Choroid plexus epithelial cell (primary cell): ENCODE results near the gene FOXL1.

Source experiments
- DNase-seq: peaks from one replicate; pipeline ENCODE4 v3.0.0-alpha.2; 2010; ENCODE audit warnings: low read depth
- H3K4me3 ChIP-seq: 2 replicates; pipeline ENCODE4 v1.5.1; 2011; ENCODE audit warnings: low read depth, mild to moderate bottlenecking, control low read depth, low read length, moderate library complexity
- CTCF ChIP-seq: conservative IDR thresholded peaks from 2 replicates; pipeline ENCODE4 v1.5.1; 2011; ENCODE audit warnings: low read depth, mild to moderate bottlenecking, control low read depth, inconsistent platforms, low read length, moderate library complexity

FOXL1 gene

GRCh38 chr16:86547286-86547685, 31.1 kb upstream of the FOXL1 start:
- DNase-seq, result no peak
- no peak overlapping the region for H3K4me3 ChIP-seq
- TF ChIP-seq CTCF, result no peak

GRCh38 chr16:86549076-86549892, 29.1 kb upstream of the FOXL1 start:
- no peak for DNase-seq
- H3K4me3 ChIP-seq, result no peak overlapping the region
- no peak for TF ChIP-seq CTCF

- no peak for TF ChIP-seq CTCF
- H3K4me3 ChIP-seq, result no peak overlapping the region
- no peak for DNase-seq
Observed at GRCh38 chr16:86549893-86550190, 28.5 kb upstream of the FOXL1 start.

- DNase-seq, result no peak
- H3K4me3 ChIP-seq, result no peak overlapping the region
- TF ChIP-seq CTCF, result no peak
Observed at GRCh38 chr16:86550281-86550680, 28.1 kb upstream of the FOXL1 start.

GRCh38 chr16:86553356-86553755, 25.0 kb upstream of the FOXL1 start:
- DNase-seq, result no peak
- no peak for TF ChIP-seq CTCF
- no peak overlapping the region for H3K4me3 ChIP-seq

- peak; percentile 5 for DNase-seq
- peak overlapping the region; percentile 92 for H3K4me3 ChIP-seq
- TF ChIP-seq CTCF, result no peak
Observed at GRCh38 chr16:86554599-86554916, 23.8 kb upstream of the FOXL1 start.
